C4-2B (cell line): ENCODE results near the gene FAT2.

Experiments used
- ZFX ChIP-seq: fragments of 450-650 bp; IDR thresholded peaks from 2 replicates; pipeline ENCODE4 v1.6.1; 2017
- TF ChIP-seq, protein P1 (sequence below): fragments of 450-650 bp; conservative IDR thresholded peaks from 2 replicates; pipeline ENCODE4 v1.5.1; 2017; ENCODE audit warnings: mild to moderate bottlenecking

DNA sequence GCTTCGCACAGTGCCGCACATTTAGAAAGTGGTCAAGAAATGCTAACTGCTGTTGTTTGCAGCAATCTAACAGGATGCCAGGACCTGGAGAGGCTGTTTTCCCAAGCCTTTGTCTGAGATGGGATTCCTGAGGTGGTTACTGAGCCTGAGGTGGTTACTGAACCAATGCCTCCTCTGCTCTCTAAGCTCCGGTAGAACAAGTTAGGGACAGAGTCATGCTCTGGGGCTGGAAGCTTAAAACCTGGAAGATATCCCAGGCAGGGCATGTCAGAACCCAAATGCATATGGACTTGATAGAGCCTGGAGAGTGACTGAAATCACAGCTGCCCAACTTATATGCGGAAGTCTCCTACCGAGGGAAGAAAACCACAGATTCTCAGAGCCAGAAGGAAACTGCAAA is 46.5 kb upstream of the FAT2 start:
- TF ChIP-seq, protein P1, sequence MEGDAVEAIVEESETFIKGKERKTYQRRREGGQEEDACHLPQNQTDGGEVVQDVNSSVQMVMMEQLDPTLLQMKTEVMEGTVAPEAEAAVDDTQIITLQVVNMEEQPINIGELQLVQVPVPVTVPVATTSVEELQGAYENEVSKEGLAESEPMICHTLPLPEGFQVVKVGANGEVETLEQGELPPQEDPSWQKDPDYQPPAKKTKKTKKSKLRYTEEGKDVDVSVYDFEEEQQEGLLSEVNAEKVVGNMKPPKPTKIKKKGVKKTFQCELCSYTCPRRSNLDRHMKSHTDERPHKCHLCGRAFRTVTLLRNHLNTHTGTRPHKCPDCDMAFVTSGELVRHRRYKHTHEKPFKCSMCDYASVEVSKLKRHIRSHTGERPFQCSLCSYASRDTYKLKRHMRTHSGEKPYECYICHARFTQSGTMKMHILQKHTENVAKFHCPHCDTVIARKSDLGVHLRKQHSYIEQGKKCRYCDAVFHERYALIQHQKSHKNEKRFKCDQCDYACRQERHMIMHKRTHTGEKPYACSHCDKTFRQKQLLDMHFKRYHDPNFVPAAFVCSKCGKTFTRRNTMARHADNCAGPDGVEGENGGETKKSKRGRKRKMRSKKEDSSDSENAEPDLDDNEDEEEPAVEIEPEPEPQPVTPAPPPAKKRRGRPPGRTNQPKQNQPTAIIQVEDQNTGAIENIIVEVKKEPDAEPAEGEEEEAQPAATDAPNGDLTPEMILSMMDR, result no peak
- no peak for TF ChIP-seq ZFX
